Measurements from ENCODE around the gene RFX8.

GRCh38 chr2:101403745-101404144 is 71.2 kb downstream of the RFX8 start:
- no peak for TF ChIP-seq GATA2 (IDR thresholded peaks at IDR 0.05; ENCODE audit: low read depth, low read length)
- no peak for TF ChIP-seq GATA3 (IDR thresholded peaks at IDR 0.05; ENCODE audit: low read depth, low read length)
